Measurements from ENCODE around the gene CDC42BPB.
"Not testable (repeated sequence)": the region's sequence is repeated elsewhere in the genome, so short reads cannot be mapped to it uniquely, and the experiment has no call there.

Gene CDC42BPB

GRCh38 chr14:103055695-103056094 is 1.7 kb downstream of the CDC42BPB start:
- in situ Hi-C loops (cut with HindIII; ENCODE audit: low sequenced_read_pairs) = no loop called here

- in situ Hi-C loops (cut with HindIII; ENCODE audit: low sequenced_read_pairs) = no loop called here
Observed at GRCh38 chr14:103052407-103052806, 4.9 kb downstream of the CDC42BPB start.

- in situ Hi-C loops (cut with HindIII; ENCODE audit: low sequenced_read_pairs) = no loop called here
Observed at GRCh38 chr14:103050935-103051334, 6.4 kb downstream of the CDC42BPB start.

GRCh38 chr14:103047453-103047852 is 9.9 kb downstream of the CDC42BPB start:
- in situ Hi-C loops (cut with HindIII; ENCODE audit: low sequenced_read_pairs) = not testable (repeated sequence)

- in situ Hi-C loops (cut with HindIII; ENCODE audit: low sequenced_read_pairs) = no loop called here
Observed at GRCh38 chr14:103045371-103045869, 11.9 kb downstream of the CDC42BPB start.

- in situ Hi-C loops (cut with HindIII; ENCODE audit: low sequenced_read_pairs) = no loop called here
Observed at GRCh38 chr14:103043257-103044015, 13.9 kb downstream of the CDC42BPB start.

GRCh38 chr14:103041464-103041863 is 15.9 kb downstream of the CDC42BPB start:
- in situ Hi-C loops (cut with HindIII; ENCODE audit: low sequenced_read_pairs) = no loop called here

GRCh38 chr14:103033681-103034096 is 23.7 kb downstream of the CDC42BPB start:
- in situ Hi-C loops (cut with HindIII; ENCODE audit: low sequenced_read_pairs) = no loop called here

GRCh38 chr14:103031956-103032355 is 25.4 kb downstream of the CDC42BPB start:
- in situ Hi-C loops (cut with HindIII; ENCODE audit: low sequenced_read_pairs) = no loop called here

GRCh38 chr14:103031566-103031911 is 25.8 kb downstream of the CDC42BPB start:
- in situ Hi-C loops (cut with HindIII; ENCODE audit: low sequenced_read_pairs) = no loop called here

GRCh38 chr14:103030741-103031565 is 26.4 kb downstream of the CDC42BPB start:
- in situ Hi-C loops (cut with HindIII; ENCODE audit: low sequenced_read_pairs) = no loop called here

- in situ Hi-C loops (cut with HindIII; ENCODE audit: low sequenced_read_pairs) = no loop called here
Observed at GRCh38 chr14:103029936-103030335, 27.4 kb downstream of the CDC42BPB start.

- in situ Hi-C loops (cut with HindIII; ENCODE audit: low sequenced_read_pairs) = no loop called here
Observed at GRCh38 chr14:103028772-103029171, 28.6 kb downstream of the CDC42BPB start.

GRCh38 chr14:103028161-103028767 is 29.1 kb downstream of the CDC42BPB start:
- in situ Hi-C loops (cut with HindIII; ENCODE audit: low sequenced_read_pairs) = no loop called here

- in situ Hi-C loops (cut with HindIII; ENCODE audit: low sequenced_read_pairs) = no loop called here
Observed at GRCh38 chr14:103027451-103027850, 29.9 kb downstream of the CDC42BPB start.

- in situ Hi-C loops (cut with HindIII; ENCODE audit: low sequenced_read_pairs) = no loop called here
Observed at GRCh38 chr14:103026988-103027387, 30.4 kb downstream of the CDC42BPB start.

GRCh38 chr14:103026196-103026595 is 31.2 kb downstream of the CDC42BPB start:
- in situ Hi-C loops (cut with HindIII; ENCODE audit: low sequenced_read_pairs) = not testable (repeated sequence)

GRCh38 chr14:103023881-103024473 is 33.4 kb downstream of the CDC42BPB start:
- in situ Hi-C loops (cut with HindIII; ENCODE audit: low sequenced_read_pairs) = loop anchor here (5.0 kb wide), 1 partner anchor 37 kb away; no protein-coding TSS in a partner anchor

GRCh38 chr14:103022685-103023044 is 34.7 kb downstream of the CDC42BPB start:
- in situ Hi-C loops (cut with HindIII; ENCODE audit: low sequenced_read_pairs) = loop anchor here (5.0 kb wide), 1 partner anchor 35 kb away; no protein-coding TSS in a partner anchor

GRCh38 chr14:103022002-103022684 is 35.2 kb downstream of the CDC42BPB start:
- in situ Hi-C loops (cut with HindIII; ENCODE audit: low sequenced_read_pairs) = loop anchor here (5.0 kb wide), 1 partner anchor 35 kb away; no protein-coding TSS in a partner anchor
